Stimulated activated CD4-positive, alpha-beta T cell treated with anti-CD3 and anti-CD28 coated beads, Interleukin-4, amount 100 ng/mL, for 1 hour (primary cell): Measurements from ENCODE around the gene MAP2K5.

Source experiments
- DNase-seq: peaks from one replicate; pipeline ENCODE4 v3.0.0-alpha.2; 2020

MAP2K5 gene

DNA sequence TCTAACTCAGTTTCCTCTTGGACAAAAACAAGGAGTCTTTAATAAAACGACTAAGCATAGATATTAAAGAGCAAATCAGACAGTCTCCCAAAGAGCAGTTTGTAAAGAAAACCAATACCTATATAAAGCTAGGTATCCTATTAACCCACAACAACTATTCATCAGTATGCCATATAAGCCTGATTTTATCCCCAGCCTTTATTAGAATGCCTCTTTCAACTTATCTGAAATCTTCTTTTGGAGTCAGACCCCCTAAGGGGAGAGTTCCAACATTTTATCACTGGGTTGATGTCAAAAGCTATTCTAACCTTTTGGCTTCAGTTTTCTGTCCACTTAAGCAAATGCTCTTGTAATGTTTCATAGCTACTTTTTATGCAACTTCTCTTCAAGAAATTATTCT is 17.8 kb downstream of the MAP2K5 start:
- no peak for DNase-seq

DNA sequence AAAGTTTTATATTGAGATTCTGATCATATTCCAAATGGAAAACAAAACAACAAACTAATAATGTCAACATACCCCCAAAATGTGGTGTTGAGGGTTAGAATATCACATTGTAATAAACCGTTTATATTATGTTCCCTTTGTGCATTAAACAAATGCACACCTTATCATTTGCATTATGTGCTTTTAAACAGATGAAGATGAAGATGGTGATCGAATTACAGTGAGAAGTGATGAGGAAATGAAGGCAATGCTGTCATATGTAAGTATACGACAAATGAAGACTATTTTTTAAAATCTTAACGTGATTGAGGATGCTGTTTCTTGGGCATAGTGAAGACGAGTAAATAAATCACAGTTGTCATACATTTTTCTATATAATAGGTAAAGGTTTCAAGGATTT is 20.6 kb downstream of the MAP2K5 start:
- no peak for DNase-seq

DNA sequence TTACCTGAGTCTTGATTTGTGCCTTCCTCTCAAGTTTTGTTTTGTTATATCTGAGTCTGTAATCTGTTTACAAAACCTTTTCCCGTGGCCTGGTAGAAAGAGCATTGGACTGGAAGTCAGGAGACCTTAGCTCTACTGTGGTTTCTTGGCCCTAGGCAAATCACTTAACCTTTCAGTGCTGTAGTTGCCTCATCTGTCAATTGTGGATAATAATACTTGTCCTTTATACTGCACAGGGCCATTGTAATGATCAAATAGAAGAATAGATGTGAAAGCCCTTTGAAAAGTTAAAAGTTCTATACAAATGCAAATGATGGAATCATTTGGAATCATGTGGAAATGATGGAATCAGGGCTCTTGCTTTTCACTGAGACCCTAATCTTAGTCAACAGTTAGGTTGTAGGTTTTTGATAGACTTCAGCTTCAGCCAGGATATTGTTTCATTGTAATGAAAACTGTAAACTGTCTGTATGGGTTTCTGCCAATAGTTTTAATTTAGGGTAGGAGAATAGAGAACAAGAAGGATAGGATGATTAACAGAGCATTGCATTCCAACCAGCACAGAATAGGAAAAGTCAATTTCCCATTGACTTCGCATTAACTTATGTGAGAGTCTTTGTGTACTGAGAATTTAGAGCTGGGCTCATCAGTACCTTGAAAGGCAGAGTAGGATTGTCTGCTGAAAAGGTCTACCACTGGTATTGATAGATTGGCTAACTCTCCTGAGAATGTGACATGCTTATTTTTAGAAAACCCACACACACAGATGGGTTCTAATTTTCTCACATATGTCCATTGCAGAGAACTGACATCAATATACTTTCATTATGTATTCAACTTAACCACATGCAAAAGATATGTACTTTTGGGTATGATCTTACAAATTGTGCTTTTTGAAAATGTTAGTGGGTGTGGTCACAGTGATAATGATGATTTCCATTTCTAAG is 21.8 kb downstream of the MAP2K5 start:
- DNase-seq = no peak

DNA sequence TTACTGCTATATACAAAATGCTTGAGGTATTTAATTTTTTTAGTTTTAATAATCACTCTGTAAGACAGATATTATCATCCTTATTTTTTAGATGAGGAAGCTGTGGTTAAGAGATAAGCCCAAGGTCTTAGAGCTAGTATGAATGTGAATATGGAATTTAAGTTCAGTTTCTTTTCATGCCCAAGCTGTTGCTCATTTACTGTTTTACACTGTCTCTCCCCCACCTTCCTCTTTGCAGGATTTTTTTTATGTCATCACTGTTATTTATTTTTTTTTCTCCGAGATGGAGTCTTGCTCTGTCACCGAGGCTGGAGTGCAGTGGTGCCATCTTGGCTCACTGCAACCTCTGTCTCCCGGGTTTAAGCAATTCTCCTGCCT is 22.5 kb downstream of the MAP2K5 start:
- no peak for DNase-seq

DNA sequence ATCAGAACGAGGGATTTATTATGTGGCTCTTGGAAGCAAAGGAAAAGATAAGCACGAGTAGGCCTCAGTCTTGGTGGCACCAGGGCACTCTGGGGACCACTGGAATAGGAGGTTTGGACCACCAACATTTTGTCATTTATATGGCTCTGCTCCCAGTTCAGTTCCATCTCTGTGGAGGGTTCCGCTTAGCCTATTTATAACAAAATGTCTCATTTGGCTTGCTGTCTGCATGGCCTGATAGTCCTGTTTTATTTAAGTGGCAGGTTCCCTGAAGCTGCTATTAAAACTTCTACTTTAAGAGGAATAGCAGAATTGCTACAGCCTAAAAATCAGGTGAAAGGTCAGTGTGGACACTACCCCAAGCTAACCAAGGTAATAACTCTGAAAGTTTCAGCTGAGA is 27.2 kb downstream of the MAP2K5 start:
- no peak for DNase-seq

DNA sequence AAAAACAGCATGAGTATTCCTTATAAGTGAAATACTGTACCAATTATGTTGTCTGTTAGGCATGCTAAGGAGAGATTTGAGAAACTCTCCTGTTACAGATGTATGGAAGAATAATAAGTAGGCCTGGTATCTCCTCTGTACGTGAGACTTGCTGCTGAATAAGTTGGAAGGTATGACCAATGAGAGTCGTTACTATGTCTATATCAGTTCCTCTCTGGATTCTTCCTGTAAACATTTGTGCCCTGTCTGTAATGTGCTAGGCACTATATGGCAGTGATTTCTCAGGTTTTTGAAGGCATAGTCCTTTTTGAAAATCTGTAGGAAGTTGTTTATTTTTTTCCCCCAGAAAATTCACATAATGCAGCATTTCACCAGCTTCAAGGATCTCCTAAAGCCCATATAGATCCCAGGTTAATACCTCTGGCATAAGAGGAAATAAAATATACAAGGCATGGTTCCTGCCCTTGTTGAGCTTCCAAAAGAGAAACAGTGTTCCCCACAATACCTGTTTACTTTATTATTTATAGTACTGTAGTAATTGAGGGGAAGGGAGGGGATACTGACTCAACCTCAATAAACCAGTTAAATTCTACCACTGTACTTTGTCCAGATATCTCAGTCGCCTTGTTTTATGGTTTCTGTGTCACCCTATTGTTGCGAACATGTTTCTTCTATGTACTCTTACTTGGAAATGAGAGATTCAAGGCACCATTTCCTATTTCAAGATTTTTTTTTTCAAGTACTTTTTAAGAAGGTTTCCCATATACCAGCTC is 28.6 kb downstream of the MAP2K5 start:
- DNase-seq = no peak

DNA sequence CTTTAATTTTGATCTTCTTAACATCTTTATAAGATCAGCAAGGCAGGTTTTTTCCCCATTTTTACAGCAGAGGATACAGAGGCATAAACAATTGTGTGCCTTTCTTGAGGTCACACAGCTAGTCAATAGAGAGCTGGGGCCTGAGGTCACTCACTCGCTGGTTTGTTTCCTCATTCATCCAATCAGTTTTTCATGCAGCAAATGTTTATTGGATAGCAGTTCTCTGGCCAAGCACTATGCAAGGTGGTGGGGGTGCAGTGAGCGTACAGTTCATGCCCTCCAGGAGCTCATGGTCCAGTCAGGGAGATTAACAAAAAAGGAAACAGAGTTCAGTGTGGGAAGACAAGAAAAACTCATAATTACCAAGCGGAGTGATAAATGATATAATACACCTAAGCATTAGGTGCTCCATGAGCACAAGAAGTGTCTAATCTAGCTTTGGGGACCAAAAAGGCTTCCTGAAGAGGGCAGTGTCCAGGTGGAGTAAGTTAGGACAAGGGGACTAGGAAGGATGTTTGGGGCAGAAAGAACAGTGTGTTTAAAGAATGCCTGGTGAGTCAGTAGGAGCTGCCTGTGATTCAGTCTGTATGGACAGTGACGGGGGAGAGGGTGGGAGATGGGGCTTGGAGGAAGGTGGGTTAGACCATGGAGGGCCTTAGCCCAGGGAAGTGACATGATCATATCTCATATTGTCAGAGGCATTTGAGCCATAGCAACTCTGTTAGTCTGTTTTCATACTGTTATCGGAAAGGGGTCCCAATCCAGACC is 29.3 kb downstream of the MAP2K5 start:
- DNase-seq = no peak

DNA sequence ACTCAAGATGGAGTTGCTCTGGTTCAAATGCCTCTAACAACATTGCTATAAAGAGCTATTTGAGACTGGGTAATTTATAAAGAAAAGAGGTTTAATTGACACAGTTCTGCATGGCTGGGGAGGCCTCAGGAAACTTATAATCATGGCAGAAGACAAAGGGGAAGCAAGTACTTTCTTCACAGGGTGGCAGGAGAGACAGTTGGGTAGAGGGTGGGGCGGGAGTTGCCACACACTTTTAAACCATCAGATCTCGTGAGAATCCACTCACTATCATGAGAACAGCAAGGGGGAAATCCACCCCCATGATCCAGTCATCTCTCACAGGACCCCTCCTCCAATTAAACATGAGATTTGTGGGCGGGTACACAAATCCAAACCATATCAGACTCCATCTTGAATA is 30.7 kb downstream of the MAP2K5 start:
- no peak for DNase-seq

DNA sequence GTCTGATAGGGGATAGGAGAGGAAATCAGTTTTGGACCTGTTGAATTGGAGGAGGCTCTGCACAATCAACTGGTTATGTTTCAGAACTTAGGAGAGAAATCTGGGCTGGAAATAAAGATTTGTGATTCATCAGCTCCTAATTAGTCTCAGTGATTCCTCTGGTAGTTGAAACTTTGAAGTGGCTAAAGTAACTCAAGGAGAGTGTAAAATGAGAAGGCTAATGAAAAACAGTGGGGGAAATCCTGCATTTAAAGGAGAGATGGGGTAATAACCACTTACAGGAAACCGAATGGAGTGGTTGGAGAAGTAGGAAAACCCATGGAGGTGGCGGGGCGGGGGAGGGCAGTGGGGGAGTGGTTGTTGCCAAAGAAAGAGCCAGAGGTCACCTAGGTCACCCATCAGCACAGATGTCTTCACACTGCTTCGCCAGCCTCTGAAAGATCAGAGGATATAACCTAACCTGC is 32.6 kb downstream of the MAP2K5 start:
- DNase-seq = no peak

DNA sequence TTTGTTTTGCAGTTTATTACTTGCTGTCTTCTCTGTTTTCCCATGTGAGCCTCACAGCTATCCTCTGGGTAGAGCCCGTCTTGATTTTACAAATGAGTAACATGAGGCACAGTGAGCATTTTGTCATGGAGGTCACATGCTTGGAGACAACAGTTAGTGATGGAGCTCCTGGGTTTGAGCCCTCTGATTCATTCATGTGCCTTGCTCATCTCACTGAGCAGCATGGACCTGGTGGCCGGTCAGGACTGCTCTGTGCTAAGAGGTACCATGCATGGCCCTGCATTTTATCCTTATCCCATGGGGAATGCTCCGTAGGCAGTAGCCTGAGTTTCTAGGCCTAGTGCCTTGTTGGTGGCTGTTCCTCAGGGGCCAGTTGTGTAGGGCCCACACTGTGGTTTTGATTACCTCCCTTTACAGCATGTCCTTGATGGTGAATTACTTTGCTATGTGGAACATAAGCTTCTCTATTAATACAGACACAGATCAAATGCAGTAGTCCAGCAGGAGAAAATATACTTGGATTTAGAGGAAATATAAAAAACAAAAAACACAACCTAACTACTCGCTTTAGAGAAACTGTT is 35.6 kb downstream of the MAP2K5 start:
- DNase-seq = no peak

DNA sequence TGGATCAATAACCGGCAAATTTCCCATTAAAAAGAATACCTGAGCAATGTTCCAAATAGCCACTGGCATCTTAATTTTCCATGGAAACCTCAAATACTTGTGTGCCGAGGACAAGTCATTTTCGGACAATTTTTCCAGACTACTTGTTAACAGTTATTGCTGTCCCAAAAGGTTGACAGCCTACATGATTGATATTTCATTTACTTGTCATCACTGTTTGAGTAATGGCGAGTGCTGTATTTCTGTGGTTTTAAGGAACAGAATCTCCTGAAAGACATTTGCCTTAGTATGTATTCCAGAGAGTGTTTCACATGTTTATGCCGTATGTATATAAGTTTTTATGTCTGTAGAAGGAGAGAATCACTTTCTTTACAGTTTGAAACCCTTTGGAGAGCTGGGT is 36.7 kb downstream of the MAP2K5 start:
- DNase-seq = no peak

DNA sequence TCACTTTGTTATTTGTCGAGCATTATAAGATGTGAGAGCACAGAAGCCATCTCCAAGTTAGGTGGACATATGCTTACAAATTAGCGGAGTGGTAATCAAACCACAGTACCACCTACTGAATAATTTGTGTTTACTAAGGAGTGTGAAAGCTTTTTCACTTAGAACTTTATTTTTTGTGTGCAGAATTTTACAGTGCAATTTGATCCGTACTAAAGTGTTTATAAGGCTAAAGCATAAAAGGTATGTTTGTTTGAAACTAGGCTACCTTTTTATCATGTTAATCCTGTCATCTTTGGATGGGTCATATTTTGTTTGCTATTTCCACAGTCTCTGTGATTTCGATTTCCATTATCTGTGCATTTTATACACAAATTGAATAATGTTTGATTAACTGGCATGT is 37.5 kb downstream of the MAP2K5 start:
- DNase-seq = no peak

DNA sequence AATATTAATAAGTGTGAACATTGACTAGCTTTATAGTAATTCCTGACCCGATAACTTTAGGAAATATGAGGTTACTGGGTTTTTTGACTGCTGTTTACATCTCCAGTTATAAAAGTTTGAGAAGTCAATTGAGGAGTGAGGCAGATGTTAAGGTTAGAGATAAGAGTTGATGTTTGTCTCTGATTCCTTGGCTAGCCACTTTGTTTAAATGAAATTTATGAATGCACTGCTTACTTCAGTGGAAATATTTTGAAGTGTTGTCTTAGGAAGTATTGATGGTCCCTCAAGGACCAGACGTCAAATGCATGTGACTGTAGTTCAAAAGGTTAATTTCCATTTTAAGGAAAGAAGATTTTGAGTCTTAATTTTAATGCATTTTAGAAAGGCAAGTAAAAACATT is 41.7 kb downstream of the MAP2K5 start:
- DNase-seq = no peak

DNA sequence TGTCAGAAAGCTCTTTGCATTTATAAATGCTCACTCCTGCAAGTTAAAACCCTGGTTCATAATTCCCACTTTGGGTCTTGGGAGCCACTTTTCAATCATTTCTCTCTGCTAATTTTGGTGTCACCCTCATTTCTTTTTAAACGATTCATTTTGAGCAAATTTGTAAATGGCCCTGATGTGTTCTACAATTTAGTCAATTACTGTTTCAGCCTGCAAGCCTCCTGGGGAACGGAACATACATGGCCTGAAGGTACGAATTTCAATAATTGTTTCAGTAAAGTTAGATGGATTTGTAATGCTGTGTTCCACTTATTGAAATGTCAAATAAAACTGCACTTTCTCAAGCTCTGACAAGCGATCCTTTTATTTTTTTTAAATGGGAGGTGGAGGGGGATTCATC is 43.2 kb downstream of the MAP2K5 start:
- DNase-seq = no peak

DNA sequence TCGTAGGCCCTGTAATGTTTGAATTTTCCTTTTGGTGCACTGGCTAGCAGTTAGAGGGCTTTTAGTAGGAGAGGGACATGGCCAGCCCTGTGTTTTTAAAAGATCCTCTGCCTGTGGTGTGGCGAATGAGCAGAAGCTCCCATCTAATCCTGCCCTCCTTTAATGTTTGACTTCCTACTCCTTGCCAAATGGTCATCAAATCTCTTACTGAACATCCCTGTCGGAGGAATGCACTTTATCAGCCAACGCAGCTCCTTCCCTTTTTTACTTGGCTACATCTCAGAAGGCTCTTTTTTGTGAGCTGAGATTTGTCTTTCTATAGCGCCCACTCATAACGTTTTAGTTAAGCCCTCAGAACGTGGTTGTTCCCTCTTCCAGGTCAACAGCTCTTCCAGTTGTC is 44.8 kb downstream of the MAP2K5 start:
- no peak for DNase-seq

DNA sequence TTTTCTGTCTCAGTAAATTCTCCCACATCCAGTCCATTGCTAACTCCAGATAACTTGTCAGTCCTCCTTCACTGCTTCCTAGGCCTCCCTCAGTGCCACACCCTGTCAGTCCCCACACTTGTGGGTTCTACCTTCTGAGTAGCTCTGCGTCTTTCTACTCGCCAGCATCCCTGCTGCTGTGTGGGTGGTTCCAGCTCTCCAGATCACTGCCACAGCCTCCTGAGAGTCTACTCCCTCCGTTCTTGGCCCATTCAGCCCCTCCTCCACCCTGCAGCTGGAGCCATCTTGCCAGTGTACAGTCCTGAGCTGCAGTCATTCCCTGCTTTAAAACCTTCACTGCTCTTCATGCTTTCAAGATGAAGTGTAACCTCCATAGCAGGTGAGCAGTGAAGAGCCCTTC is 45.3 kb downstream of the MAP2K5 start:
- DNase-seq = no peak

DNA sequence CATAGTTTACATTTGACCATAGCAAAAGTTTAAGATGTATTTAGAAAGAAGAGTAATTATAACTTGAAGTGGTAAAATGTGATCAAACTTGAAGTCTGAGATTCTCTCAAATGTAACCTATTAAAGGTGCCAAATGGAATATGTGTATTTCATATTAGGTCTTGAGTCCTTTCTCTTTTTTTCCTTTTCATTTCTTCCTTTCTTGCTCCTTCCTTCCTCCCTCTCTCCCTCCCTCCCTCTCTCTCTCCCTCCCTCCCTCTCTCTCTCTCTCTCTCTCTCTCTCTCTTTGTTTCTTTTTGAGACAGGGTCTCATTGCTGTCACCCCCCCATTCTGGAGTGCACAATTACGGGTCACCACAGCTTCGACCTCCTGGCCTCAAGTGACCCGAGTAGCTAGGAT is 47.7 kb downstream of the MAP2K5 start:
- no peak for DNase-seq

DNA sequence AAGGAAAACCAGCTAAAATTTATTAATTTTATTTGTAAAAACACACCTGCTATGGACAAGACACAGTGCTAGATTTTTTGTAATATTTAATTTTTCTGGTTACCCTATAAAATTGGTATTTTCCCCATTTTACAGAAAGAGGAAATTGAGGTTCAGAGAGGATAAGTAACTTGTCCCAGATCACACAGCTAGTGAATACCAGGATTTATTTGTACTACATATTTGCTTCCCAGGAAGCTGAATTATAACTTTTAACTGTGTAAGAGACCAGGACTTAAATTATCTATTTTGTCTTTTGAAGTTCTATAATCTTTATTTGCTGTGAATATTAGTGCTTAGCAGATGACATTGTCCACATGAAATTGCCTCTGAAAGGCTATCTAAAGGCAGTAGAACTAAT is 49.7 kb downstream of the MAP2K5 start:
- DNase-seq = no peak

DNA sequence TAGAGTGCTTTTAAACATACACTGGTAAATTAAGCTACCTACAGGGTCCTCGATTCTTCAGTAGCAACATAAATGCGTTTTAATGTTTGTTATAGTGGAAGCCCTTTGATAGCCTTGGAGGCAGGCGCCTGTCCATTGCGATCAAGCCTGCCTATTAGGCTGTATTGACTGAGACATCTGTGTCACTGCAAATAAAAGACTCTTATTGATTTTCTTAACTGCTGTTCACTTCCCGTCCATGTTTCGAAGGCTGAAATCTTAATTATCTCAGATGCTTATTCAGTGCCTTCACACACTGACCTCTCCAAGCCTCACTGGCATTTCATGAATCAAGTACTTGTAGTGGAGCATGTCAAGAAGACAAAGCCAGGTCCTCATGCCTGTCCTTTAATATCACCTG is 51.1 kb downstream of the MAP2K5 start:
- no peak for DNase-seq

DNA sequence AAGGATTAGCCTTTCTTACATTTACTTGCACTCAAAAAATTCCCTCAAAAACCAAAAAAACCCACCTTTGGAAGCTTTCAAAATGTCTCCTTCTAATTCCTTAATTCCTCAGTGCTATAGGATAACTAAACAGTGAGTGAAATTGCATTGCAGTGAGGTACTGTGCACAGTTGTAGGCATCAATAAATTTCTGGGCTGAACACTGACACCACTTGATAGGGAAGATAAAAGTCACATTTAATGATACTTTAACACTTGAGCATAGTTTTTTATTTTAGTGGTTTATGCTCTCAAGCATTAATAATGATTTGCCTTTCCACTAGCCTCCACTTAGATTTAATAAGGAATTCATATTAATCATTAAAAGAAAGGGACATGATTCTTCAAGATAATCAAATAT is 52.3 kb downstream of the MAP2K5 start:
- no peak for DNase-seq

DNA sequence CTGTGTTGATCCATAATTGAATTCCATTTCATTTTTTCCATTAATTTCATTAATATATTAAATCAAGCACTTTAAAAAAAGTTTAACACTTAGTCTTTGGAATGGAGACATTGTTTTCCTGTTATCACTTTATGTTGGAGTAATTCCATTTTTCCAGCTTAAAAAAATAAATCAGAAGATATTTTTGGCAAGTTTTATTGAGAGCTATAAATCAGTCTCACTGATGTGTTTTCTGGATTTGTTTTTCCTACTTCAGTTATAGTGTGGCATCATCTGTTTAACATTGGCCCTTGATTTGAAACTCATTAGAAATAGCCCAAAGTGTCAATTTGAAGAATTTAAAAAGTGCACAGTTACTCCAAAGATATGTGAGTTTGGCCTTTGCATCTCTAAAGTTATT is 53.1 kb downstream of the MAP2K5 start:
- DNase-seq = no peak

DNA sequence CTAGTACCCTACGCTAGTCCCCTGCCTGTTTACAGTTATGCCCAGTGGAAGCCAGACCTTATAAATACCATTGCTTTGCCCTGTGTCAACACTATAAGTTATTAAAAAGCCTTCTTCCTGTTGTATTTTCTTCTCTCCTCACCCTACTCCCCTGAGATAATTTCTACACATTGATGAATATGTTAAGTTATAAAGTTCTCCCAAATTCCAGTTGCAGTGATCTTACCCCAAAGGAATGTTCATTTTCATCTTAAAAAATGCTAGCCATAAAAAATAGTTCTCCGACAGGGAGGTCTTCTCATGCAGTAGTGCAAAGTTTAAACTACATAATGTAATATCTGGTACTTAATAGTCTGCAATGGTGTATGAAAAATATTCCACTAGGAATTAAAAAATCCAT is 58.6 kb downstream of the MAP2K5 start:
- no peak for DNase-seq

DNA sequence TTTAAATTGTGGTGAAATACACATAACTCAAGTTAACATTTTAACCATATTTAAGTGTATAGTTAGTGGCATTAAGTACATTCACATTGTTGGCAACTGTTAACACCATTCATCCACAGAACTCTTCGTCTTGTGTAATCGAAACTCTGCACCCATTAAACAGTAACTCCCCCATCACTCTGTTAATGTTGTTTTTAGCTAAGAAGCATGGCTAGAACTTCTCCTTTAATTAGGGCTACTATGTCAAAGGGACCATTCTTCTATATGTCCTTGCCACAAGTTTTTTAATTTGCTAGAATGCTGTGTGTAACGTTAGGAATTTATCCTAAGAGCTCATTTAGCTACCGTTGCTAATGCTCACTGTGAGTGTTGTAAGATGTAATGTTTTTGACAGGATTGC is 60.6 kb downstream of the MAP2K5 start:
- DNase-seq = no peak
